HG03442 (cell line): ENCODE measurements around the gene LBP.
"Not testable (repeated sequence)": the region's sequence is repeated elsewhere in the genome, so short reads cannot be mapped to it uniquely, and the experiment has no call there.

Experiments used
- ATAC-seq: cut with Tn5 transposase; IDR thresholded peaks from one replicate; pipeline ENCODE4 v1.9.1; 2021; ENCODE audit warnings: mild to moderate bottlenecking, moderate library complexity; ENCODE audit not compliant: unreplicated experiment

The LBP gene

DNA sequence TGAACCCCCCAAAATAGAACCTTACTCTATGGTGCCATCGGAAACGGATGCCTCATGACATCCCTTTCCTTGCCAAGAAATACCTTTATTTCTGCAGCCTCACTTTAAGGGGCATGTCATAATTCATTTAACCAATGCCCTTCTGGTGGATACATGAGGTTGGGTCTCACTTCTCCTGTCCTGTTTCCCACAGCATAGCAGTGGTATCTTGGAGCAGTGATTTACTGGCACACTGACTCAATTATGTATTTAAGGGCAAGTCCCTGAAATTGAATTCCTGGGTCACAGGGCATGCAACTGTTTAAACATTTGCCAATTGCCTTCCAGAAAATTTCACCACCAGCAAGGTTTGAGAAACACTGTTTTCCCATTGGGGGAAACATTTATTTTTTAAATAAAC, 639 bp upstream of the LBP start:
- ATAC-seq: no peak

DNA sequence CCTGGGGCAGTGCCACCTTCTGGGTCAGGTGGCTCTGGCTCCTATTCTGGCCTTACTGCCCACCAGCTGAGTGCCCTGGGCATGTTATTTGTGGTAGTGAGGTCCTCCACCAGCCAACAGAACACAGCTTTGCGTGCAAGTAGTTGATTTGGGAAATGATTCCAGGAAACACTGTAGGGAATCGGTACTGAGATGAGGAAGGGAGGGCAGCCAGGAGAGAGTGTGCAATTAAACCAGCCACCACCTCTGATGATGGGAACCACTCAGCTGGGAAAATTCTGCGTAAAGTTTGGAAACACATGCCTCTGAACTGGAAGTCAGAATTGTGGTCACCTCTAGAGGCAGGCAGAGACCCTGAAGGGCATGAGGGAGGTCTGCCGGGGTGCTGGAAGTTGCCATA, 459 bp downstream of the LBP start:
- ATAC-seq: no peak

DNA sequence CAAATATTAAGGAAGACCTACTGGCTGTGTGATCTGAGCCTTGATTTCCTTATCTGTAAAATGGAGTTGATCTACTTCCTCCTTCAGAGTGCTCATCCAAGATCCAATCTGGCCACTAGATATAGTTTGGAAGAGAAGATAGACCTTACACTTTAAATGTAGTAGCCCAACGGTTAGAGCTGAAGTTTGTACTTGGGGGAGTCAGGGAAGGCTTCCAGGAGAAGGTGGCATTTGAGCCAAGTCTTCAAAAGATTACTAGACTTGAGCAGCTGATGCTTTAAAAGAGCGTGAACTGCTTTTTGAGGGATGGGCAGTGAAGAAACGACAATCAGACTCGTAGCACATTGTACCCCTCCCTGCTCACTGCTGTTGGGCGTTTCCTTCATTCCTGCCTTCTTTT, 3.6 kb downstream of the LBP start:
- ATAC-seq: no peak

DNA sequence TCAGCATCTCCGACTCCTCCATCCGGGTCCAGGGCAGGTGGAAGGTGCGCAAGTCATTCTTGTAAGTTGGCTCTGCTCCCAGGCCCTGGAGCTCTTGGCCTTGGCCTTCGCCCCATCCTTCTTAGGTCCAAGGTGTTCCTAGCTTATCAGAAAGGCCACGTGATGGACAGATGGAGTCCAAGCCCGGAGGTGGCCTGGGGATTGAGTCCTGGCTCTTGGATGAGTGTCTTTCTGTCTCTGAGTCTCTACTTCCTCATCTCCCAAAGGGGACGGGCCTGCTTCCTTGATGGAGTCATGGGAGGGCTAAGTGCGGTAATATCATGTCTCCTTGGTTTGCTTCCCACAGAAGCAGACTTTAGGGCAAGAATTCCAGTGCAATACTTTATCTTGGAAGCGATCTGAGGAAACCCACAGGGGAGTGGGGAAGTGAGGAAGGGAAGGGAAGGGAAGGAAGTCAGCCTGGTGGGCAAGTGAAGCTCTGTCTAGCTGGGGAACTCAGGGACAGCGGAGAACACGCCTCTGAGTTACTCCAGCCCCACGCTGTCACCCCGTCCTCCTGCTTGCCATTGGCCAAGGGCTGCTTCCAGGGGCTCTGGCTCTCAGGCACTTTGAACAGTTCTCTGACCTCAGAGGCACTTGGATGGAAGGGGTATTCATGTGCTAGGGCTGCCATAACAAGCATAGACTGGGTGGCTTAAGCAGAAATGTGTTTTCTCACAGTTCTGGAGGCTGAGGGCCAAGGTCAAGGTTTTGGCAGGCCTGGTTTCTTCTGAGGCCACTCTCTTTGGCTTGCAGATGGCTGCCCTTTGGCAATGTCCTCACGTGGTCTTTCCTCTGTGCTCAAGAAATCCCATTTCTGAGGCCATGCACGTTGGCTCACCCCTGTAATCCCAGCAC, 4.8 kb downstream of the LBP start:
- ATAC-seq: no peak

DNA sequence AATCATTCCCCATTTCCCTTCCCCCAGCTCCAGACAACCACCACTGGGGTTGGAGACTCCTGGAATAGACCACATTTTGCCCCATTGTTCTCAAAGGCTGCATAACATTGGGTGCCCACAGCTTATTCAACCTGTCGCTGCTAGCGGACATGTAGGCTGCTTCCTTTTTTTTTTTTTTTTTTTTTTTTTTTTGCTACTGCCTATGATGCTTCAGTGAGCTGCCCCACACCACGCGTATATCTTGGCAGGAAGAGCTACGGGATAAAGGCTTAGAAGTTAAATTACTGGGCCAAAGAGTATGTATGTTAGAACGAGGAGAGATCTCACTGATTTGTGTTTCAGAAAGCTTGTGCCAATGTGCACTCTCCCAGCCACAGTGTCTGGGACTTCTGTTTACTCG, 7.0 kb downstream of the LBP start:
- ATAC-seq: no peak

DNA sequence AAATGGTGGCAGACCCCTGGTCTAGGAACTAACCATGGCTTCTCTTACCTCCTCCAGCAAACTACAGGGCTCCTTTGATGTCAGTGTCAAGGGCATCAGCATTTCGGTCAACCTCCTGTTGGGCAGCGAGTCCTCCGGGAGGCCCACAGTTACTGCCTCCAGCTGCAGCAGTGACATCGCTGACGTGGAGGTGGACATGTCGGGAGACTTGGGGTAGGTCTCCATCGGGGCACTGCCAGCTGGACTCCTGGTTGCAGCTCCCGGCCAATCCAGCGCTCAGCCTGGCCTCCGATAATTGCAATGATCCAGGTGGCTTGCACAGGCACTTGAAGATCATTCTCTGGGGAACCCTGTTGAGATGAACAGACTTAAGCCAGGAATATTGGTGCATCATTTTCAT, 7.9 kb downstream of the LBP start:
- no peak for ATAC-seq

DNA sequence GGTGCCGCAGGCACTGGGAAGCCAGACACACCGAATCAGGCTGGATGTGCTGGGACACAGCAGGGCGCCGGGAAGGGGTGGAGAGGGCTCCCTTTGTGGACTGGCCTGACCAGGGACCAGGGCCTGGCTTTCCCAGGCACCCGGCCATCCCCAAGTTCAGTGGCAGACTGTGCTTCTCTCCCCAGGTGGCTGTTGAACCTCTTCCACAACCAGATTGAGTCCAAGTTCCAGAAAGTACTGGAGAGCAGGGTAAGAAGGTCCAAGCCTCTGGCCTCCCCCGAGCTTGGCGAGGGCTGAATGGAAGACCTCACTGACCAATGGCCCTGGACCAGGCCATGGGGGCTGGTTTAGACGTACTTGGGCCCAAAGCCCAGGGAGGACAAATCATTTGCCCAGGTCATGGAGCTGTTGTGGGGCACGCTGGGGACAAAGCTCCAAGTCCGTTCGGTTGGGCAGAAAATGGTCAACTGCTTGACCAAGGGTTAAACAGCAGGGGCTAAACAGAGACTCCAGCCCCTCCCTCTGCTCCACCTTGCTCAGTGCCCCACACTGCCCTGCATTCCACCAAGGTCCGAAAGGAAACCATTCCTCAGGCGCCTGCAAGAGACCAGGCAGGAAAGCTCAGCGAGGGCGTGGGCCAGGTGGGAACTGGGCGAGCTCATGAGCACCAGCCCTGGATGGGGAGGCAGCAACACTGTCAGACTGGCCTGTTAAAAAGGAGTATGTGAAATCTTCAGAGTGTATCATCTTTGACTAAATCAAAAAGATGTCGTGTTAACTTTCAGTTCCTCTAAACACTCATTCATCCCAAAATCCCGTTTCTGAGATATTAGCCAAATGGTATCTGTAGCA, 9.1 kb downstream of the LBP start:
- no peak for ATAC-seq

DNA sequence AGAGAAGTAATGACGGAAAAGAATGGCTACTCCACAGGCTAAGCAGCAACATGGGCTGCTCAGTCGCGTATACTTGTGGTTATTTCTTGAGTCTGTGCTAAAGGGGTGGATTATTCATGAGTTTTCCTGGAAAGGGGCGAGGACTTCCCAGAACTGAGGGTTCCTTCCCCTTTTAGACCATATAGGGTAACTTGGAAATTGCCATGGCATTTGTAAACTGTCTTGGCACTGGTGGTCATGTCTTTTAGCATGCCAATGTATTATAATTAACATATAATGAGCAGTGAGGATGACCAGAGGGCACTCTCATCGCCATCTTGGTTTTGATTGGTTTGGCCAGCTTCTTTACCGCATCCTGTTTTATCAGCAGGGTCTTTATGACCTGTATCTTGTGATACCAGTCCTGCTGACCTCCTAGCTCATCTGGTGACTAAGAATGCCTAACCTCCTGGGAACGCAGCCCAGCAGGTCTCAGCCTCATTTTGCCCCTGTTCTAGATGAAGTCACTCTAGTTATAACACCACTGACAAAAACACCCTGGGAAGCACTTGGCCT, 11.4 kb downstream of the LBP start:
- ATAC-seq: no peak

DNA sequence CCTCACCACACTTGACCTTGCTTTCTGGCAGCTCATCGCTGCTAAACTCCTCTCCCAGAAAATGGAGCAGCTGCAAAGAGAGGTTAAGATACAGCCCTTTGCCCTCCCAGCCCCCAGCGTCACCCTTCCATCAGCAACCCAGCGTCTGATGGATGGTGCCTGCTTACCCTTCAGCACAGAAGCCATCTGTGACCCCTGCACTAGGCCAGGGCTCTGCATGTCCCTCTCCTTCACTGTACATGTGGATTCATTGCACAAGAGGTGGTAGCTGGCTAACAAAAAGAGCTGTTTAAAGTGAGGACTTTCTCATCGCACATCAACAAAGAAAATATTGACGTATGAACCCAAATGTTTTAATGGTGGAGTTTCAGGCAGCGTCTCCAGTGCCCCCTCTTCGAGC, 12.3 kb downstream of the LBP start:
- no peak for ATAC-seq

DNA sequence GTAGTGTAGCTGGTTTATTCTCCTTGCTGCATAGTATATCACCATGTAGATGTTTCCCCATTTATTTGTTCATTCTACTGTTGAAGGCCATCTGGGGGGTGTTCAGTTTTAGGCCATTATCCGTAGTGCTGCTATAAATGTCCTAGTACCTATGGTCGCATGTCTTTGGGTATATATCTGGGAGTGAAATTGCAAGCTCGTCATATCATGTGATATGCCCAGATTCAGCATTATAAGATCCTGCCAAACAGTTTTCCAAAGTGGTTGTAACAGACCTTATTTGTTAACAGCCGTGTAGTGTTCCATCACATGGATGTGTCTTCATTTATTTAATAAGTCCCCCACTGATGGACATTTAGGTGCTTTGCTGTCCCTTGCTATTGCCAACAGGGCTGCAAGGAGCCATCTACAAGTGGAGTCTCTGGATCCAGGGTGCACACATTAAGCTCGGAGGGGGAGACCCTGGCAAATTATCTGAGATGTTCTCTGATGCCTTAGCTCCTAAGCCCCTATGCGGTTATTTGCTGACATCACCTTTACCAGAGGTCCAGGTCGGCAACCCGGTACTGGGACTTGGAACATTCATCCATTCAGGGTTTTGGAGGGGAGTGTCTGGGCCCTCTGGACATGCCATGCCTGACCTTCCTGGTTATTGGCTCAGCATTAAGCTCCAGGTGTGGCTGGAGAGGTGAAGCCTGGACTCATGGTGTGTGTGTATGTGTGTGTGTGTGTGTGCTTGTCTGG, 16.9 kb downstream of the LBP start:
- no peak for ATAC-seq

DNA sequence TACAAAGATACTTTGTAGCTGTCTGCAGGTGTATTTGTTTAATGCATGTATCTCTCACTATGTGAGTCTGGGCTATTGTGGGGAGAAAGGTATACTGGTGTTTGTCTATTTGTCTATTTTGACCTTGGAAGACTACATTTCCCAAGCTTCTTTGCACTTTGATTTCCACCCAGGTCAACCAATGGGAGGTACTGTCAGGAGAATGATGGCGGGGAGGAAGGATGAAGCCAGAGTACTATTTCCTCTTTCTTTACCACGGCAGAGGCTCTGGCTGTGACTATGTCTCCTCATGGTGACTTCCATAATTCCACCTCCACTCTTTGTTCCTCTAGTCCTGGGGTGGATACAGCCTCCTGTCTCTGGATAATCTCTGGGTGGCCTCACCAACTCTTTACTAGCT, 23.1 kb downstream of the LBP start:
- ATAC-seq: no peak

DNA sequence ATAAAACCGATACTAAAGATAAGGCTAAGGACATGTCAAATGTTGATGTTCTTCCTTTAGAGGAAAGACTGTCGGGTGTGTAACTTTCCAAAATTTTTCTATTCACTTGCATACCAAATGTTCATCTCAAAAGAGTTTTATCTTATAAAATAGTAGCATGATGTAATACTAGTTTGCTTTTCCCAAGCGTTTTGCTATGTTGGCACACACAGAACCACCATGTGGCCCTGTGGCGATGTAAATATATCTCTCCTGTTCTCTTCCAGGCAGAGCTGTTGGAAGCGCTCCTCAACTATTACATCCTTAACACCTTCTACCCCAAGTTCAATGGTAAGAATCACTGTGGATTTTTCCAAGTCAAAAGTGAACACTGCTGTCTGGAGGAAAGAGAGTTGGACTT, 26.5 kb downstream of the LBP start:
- no peak for ATAC-seq

DNA sequence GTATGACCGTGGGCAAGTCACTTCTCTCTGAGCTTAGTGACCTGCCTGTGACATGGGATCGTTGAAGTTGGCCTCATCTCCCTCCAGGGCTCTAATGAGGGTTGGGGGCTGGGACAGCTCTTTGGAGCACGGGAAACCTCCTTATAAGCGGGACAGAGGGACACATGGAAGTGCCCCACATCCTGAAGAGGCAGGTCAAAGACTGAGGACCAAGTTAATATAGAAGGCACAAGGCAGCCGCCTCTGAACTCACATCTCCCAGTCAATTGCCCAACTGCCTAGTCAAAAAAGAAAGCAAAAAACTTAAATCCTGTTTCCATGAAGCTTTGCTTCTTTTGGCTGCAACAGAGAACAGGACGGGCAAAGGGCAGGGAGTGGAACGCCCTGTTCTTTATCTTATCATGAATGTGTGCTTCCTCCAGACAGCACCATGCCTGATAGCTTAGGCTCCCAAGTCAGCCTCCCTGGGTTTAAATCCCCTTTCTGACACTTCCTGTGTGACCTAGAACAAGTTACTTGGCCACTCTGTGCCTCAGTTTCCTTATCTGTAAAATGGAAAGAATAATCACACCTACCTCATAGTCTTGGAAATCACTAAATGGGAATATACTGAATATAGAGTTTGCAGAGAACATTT, 27.1 kb downstream of the LBP start:
- ATAC-seq: no peak

DNA sequence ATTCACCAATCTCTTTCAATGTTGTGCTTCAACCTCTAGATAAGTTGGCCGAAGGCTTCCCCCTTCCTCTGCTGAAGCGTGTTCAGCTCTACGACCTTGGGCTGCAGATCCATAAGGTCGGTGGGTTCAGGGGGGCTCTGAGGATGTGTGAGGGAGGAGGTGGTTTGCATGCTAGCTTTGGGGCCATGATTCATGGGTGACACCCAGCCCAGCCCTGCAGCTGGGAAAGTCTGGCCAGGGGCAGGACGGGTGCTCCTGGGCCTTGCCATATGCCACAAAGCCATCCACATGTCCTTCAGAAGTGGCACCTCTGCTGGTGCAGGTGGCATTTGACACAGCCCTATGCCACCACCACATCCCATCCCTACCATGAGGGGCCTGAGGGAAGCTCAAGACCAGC, 27.6 kb downstream of the LBP start:
- no peak for ATAC-seq

DNA sequence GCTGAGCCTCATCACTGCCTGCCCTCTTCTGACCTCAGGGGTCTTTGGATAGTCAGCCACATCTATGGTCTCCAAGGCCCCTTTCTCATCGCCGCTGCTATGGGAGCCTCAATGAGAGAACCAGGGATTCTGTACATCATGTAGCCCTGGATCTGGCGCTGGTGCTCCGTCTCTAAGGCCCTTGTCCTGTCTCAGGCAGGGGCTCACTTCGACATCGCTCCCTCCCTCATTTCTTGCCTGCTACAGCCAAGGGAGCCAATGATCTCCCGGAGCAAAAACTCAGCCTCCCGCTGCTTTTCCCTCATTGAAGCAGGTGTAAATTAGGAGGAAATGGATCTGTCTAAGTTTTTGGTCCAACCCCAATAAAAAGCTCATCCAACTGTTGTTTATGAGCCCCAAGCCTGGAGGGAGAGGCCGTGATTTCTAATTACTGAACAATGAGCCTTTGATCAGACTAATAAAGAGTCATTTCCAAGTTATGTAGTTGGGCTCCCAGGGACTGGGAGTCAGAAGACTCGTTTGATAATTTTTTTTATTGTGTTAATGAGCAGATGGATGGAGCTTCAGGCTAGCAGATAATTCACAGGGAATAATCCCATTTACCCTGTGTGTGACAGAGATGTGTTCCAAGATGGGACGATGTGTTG, 30.9 kb downstream of the LBP start:
- no peak for ATAC-seq

DNA sequence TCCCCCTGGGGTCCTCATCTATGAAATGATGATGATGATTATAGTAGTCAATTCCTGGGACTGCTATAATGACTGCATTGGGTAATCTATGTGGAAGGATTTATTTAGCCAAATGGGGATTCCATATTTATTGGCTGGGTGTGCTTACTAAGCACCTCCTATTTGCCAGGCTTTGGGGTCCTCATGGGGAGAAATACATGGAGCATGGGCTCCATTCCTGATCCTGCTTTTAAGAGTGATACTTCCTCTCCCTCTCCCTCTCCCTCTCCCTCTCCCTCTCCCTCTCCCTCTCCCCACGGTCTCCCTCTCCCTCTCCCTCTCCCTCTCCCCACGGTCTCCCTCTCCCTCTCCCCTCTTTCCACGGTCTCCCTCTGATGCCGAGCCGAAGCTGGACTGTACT, 31.6 kb downstream of the LBP start:
- ATAC-seq: not testable (repeated sequence)

DNA sequence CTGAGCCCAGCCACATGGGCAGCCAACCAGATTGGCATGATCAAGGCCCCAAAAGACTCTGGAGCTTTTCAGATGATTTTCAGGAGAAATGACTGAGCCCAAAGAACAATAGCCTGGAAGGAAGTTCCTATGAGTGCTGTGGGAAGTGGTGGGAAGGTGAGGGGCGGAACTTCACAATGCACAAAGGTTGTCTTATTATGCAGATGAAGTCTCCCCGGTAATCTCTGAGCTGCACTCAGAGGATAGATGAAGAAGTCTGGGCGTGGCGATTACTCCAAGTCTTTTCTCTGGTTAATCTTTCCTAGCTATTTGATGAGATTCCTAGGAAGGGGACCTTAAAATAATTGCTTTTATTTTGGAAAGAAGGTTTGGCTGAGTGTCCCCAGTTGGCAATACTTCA, 36.9 kb downstream of the LBP start:
- no peak for ATAC-seq

DNA sequence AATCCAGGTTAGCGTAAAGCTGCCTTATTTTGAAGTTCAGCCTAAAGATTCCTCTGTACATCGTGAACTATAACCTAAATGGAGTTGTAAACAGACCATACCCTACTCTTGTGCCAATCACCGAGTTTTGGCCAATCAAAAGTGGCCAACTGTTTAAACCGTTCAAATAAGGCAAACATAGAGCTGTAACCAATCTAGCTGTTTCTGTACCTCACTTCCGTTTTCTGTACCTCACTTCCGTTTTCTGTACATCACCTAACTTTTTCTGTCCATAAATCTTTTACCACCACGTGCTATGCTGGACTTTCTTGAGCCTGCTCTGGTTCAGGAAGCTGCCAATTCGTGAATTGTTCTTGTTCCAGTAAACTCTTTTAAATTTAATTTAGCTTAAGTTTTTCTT, 39.7 kb downstream of the LBP start:
- no peak for ATAC-seq

DNA sequence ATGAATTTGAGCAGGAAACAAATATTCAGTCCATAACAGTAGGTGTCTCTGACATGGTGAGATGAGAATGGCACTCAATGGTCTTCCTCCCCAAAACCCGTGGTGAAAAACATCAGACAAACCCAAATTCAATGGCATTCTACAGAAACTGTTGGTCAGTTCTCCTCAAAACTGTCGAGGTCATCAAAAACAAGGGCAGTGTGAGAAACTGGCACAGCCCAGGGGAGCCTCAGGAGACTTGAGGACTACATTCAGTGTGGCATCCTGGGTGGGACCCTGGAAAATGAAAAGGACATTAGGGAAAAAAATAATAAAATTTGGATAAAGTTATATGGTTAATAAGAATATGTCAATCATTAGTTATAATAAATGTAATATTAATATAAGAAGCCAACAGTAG, 40.6 kb downstream of the LBP start:
- no peak for ATAC-seq

DNA sequence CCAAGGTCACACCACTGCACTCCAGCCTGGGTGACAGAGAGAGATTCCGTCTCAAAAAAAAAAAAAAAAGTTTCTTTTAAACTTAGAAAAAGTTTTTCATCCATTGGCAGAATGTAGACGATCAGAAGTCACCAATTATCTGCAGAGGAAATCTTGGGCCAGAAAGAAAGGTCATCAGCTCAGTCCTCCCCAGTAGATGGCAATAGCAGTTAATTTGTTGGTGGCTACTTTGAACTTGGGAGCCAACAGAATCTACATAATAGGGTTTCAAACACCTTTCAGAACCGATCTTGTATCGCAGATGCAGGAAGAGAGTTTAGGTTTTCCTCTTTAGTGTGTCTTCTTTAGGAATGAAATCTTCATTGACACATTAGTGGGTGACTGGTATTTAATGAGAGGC, 41.7 kb downstream of the LBP start:
- ATAC-seq: no peak
